Measurements from ENCODE around the gene MICALL1.

DNA sequence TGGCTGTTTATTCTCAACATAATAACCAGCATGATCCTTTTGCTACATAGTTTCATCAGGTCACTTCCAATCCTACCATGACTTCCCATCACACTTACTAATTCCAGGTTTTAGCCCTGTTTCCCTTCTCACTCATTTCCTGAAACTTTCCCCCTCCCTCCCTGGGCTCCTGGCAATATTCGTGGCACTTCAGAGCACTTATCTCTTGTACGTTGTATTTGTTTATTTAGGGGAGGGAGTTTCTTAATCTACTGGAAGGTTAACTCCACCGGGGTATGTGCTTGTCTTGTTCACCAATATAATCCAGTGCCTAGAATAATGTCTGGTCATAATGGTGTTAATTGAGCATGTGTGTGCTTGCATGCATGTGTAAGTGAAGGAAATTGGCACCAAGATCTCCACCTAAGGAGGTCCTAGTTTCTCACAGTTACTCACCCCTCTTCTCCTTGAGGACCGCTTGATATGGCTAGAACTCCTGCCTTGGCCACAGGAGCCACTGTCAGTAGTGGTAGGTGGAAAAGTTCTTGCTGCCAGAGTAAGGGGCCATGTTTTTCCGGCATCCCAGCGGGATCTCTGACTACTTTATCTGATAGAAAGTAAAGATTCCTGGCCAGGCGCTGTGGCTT is 45.2 kb upstream of the MICALL1 start:
- TF ChIP-seq POLR2A (IDR thresholded peaks at IDR 0.05; ENCODE audit: low read length), result no peak
- TF ChIP-seq GATA1 (IDR thresholded peaks at IDR 0.05; ENCODE audit: low read depth, low read length), result no peak
